MM.1S (cell line): Measurements from ENCODE around the gene MAT1A.

Experiments used
- EZH2phosphoT487 ChIP-seq: fragments of 300-600 bp; sonication (generic); IDR thresholded peaks from 2 replicates; pipeline ENCODE4 v1.6.1; 2018; ENCODE audit warnings: antibody characterized with exemption, low read length
- TF ChIP-seq, protein P1 (sequence below): fragments of 300-600 bp; sonication (generic); IDR thresholded peaks from 2 replicates; pipeline ENCODE4 v1.5.1; 2016; ENCODE audit warnings: antibody characterized with exemption, low read length, mixed read lengths

DNA sequence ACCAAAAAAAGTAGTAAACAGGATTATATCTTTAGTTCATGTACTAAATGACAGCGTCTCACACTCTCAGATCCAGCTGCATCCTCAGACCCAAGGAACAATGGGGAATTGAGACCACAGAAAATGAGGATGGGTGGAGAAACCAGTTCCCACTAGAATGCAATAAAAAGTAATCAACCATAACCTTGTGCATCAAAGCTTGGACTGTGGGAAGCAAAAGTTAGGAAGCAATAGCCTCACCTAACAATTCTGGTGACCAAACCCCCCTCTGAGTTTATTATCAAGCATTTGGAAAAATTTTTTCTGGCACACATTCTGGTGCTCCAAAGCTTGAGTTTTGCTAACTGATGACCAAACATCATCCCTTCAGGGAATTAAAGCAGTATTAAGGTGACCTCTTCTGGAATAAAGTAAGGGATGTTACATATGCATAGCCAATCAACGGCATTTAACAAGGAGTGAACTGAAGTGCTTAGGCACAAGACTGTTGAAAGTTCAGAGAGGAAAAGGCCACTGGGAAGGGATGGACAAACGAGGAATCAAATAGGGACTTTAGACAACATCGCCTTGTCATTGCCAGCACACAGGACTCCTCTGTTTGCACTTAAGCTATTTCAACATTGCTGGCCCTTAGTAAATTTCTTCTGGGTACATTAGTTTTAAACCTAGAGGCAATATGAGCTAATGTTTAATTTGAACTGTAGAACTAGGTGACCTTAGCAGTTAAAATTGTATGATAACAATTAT, 1.2 kb upstream of the MAT1A start:
- TF ChIP-seq, protein P1, sequence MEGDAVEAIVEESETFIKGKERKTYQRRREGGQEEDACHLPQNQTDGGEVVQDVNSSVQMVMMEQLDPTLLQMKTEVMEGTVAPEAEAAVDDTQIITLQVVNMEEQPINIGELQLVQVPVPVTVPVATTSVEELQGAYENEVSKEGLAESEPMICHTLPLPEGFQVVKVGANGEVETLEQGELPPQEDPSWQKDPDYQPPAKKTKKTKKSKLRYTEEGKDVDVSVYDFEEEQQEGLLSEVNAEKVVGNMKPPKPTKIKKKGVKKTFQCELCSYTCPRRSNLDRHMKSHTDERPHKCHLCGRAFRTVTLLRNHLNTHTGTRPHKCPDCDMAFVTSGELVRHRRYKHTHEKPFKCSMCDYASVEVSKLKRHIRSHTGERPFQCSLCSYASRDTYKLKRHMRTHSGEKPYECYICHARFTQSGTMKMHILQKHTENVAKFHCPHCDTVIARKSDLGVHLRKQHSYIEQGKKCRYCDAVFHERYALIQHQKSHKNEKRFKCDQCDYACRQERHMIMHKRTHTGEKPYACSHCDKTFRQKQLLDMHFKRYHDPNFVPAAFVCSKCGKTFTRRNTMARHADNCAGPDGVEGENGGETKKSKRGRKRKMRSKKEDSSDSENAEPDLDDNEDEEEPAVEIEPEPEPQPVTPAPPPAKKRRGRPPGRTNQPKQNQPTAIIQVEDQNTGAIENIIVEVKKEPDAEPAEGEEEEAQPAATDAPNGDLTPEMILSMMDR, result no peak
- no peak for TF ChIP-seq EZH2phosphoT487
